ENCODE data around the gene PPFIBP1.

- TF ChIP-seq POLR2AphosphoS5 (IDR thresholded peaks at IDR 0.05; ENCODE audit: low read depth, low read length) (no peak), CHD7 (IDR thresholded peaks at IDR 0.05; ENCODE audit: insufficient replicate concordance, low read length) (no peak), JUND (IDR thresholded peaks at IDR 0.05; ENCODE audit: low read length) (no peak), CTCF (IDR thresholded peaks at IDR 0.05; ENCODE audit: control extremely low read depth in 1 of 3, insufficient read depth in 1 of 3, low read depth in 1 of 3, low read length in 3 of 3) (no peak), CEBPB (IDR thresholded peaks at IDR 0.05; ENCODE audit: low read depth, low read length) (no peak)
Measured at GRCh38 chr12:27552235-27552634, 28.2 kb downstream of the PPFIBP1 start.

All from H1 (cell line).